H1 (cell line): ENCODE data around the gene MYLK. TPM values are rescaled to one million over a fixed set of nuclear protein-coding genes. Genes with fewer than 3 reads are reported as not detected.
A peak's percentile ranks its signal among the peaks of the same experiment; 100 is the strongest.

Experiments
- CTCF ChIA-PET: fragments of 300-600 bp; sonication (Branson Sonifier 250); formaldehyde crosslinking; loops from one replicate; lab custom pipeline; 2021; ENCODE audit not compliant: partially characterized antibody; lab: Charles Lee
- POLR2A ChIA-PET: fragments of 300-600 bp; sonication (Branson Sonifier 250); formaldehyde crosslinking; loops from one replicate; lab custom pipeline; 2021; ENCODE audit warnings: inconsistent platforms; ENCODE audit not compliant: partially characterized antibody; lab: Charles Lee
- DNase-seq, 2 experiments: peaks; one replicate each; pipeline versions ENCODE4 v3.0.0 to v3.0.0-alpha.2; 2010 to 2022; ENCODE audit warnings: low spot score in 2 of 2, low read depth in 1 of 2, mixed read lengths in 1 of 2
- FAIRE-seq: peaks from 2 replicates; lab custom pipeline; 2011; peaks lifted over from hg19 to GRCh38; lab: Jason Lieb, UNC
- H2AFZ ChIP-seq: 2 replicates; pipeline ENCODE4 v1.8.1; 2012; ENCODE audit warnings: low read length, inconsistent platforms
- H2AK5ac ChIP-seq: 2 replicates; pipeline ENCODE4 v1.6.1; 2013; ENCODE audit warnings: low read depth, low read length
- H2BK120ac ChIP-seq: replicated peaks from 2 replicates; pipeline ENCODE3; 2013; ENCODE audit warnings: low read depth, low read length, inconsistent platforms
- H2BK12ac ChIP-seq: 2 replicates; pipeline ENCODE4 v1.6.1; 2013; ENCODE audit warnings: low read depth, low read length
- H2BK15ac ChIP-seq: 2 replicates; pipeline ENCODE4 v1.6.1; 2013; ENCODE audit warnings: low read length
- H2BK20ac ChIP-seq: 2 replicates; pipeline ENCODE4 v1.6.1; 2013; ENCODE audit warnings: low read length
- H2BK5ac ChIP-seq: 2 replicates; pipeline ENCODE4 v1.6.1; 2013; ENCODE audit warnings: low read depth, low read length
- H3K14ac ChIP-seq: 2 replicates; pipeline ENCODE4 v1.6.1; 2013; ENCODE audit warnings: inconsistent platforms; ENCODE audit not compliant: insufficient read length
- H3K18ac ChIP-seq: 2 replicates; pipeline ENCODE4 v1.6.1; 2013; ENCODE audit warnings: low read length; ENCODE audit errors: extremely low read depth
- H3K23ac ChIP-seq: 2 replicates; pipeline ENCODE4 v1.6.1; 2013; ENCODE audit warnings: inconsistent platforms; ENCODE audit not compliant: insufficient read length
- H3K23me2 ChIP-seq: 2 replicates; pipeline ENCODE4 v1.6.1; 2013; ENCODE audit warnings: low read depth, low read length
- H3K27ac ChIP-seq: 2 replicates; pipeline ENCODE4 v1.6.1; 2011; ENCODE audit warnings: low read depth, low read length, inconsistent platforms
- H3K27me3 ChIP-seq, 4 experiments: replicated peaks in 1 of 4; 1 replicate in 1 of 4; 2 replicates in 3 of 4; pipeline versions ENCODE4 v1.6.1 to v1.8.1; 2011 to 2013; ENCODE audit warnings: low read length in 3 of 4, mild to moderate bottlenecking in 3 of 4, inconsistent platforms in 2 of 4, mixed read lengths in 2 of 4, moderate library complexity in 1 of 4; ENCODE audit not compliant: control insufficient read depth in 3 of 4, insufficient read depth in 3 of 4; ENCODE audit errors: extremely low read depth in 1 of 4
- H3K36me3 ChIP-seq, 4 experiments: 2 replicates each; pipeline versions ENCODE4 v1.6.1 to v1.8.1; 2011 to 2013; ENCODE audit warnings: mild to moderate bottlenecking in 4 of 4, low read length in 3 of 4, moderate library complexity in 2 of 4, control low read depth in 1 of 4, inconsistent platforms in 1 of 4; ENCODE audit not compliant: insufficient read depth in 4 of 4, control insufficient read depth in 2 of 4
- H3K4ac ChIP-seq: replicated peaks from 2 replicates; pipeline ENCODE3; 2013; ENCODE audit warnings: low read length, low read depth, mixed read lengths, inconsistent platforms; ENCODE audit not compliant: insufficient read length
- H3K4me1 ChIP-seq, 4 experiments: replicated peaks in 1 of 4; 1 replicate in 1 of 4; 2 replicates in 3 of 4; pipeline versions ENCODE4 v1.6.1 to v1.8.1; 2011 to 2013; ENCODE audit warnings: low read length in 3 of 4, inconsistent platforms in 2 of 4, mixed read lengths in 1 of 4; ENCODE audit not compliant: insufficient read depth in 4 of 4, control insufficient read depth in 3 of 4
- H3K4me2 ChIP-seq, 2 experiments: 2 replicates each; pipeline versions ENCODE4 v1.6.1 to v1.8.1; 2011 to 2013; ENCODE audit warnings: low read depth in 2 of 2, low read length in 2 of 2, control low read depth in 1 of 2, inconsistent platforms in 1 of 2, mild to moderate bottlenecking in 1 of 2; ENCODE audit not compliant: insufficient read depth in 1 of 2
- H3K4me3 ChIP-seq, 4 experiments: fragments of 200-600, 300-600 bp in 1 of 4; sonication (generic), shearing (Covaris generic), sonication (Bioruptor Twin) in 1 of 4; 2 replicates each; pipeline versions ENCODE4 v1.5.1 to v1.8.1; 2011 to 2016; ENCODE audit warnings: low read length in 4 of 4, low read depth in 3 of 4, control low read depth in 2 of 4, inconsistent platforms in 2 of 4, mild to moderate bottlenecking in 2 of 4, mixed read lengths in 1 of 4, moderate library complexity in 1 of 4; ENCODE audit not compliant: insufficient read depth in 2 of 4; ENCODE audit errors: extremely low read depth in 1 of 4
- H3K56ac ChIP-seq: replicated peaks from 2 replicates; pipeline ENCODE3; 2013; ENCODE audit warnings: low read depth, mild to moderate bottlenecking, mixed read lengths, low read length, inconsistent platforms; ENCODE audit not compliant: insufficient read length
- H3K79me1 ChIP-seq: 2 replicates; pipeline ENCODE4 v1.6.1; 2013; ENCODE audit warnings: low read depth, low read length, control low read depth
- H3K79me2 ChIP-seq, 2 experiments: 2 replicates each; pipeline versions ENCODE4 v1.6.1 to v1.8.1; 2012 to 2013; ENCODE audit warnings: low read length in 2 of 2, mild to moderate bottlenecking in 2 of 2, inconsistent platforms in 1 of 2; ENCODE audit not compliant: insufficient read depth in 2 of 2, control insufficient read depth in 1 of 2
- H3K9ac ChIP-seq, 4 experiments: replicated peaks in 1 of 4; 1 replicate in 1 of 4; 2 replicates in 3 of 4; pipeline versions ENCODE4 v1.6.1 to v1.8.1; 2011 to 2013; ENCODE audit warnings: low read depth in 3 of 4, low read length in 3 of 4, control low read depth in 2 of 4, mild to moderate bottlenecking in 2 of 4, moderate library complexity in 2 of 4, inconsistent platforms in 1 of 4; ENCODE audit errors: extremely low read depth in 1 of 4
- H3K9me3 ChIP-seq, 2 experiments: 2 replicates each; pipeline versions ENCODE4 v1.6.1 to v1.8.1; 2012 to 2013; ENCODE audit warnings: mild to moderate bottlenecking in 2 of 2, moderate library complexity in 2 of 2, control low read depth in 1 of 2, inconsistent platforms in 1 of 2, low read depth in 1 of 2, low read length in 1 of 2, mixed read lengths in 1 of 2; ENCODE audit not compliant: insufficient read depth in 2 of 2
- H4K20me1 ChIP-seq, 2 experiments: replicated peaks in 1 of 2; 2 replicates each; pipeline versions ENCODE3 to v1.8.1; 2011 to 2013; ENCODE audit warnings: inconsistent platforms in 2 of 2, low read length in 2 of 2, mild to moderate bottlenecking in 1 of 2; ENCODE audit not compliant: insufficient read depth in 2 of 2, control insufficient read depth in 1 of 2
- H4K5ac ChIP-seq: 2 replicates; pipeline ENCODE4 v1.6.1; 2013; ENCODE audit warnings: low read length, low read depth, mixed read lengths, inconsistent platforms; ENCODE audit not compliant: insufficient read length
- H4K8ac ChIP-seq: 2 replicates; pipeline ENCODE4 v1.8.0; 2013; ENCODE audit warnings: mild to moderate bottlenecking, moderate library complexity, low read length, inconsistent platforms; ENCODE audit not compliant: insufficient read depth; ENCODE audit errors: extremely low read depth
- H4K91ac ChIP-seq: replicated peaks from 2 replicates; pipeline ENCODE3; 2013; ENCODE audit warnings: low read length, mixed read lengths, inconsistent platforms; ENCODE audit not compliant: insufficient read length
- CEBPB ChIP-seq: IDR thresholded peaks from 2 replicates; pipeline ENCODE4 v1.6.1; 2012; ENCODE audit warnings: low read depth, low read length
- GABPA ChIP-seq: IDR thresholded peaks from 2 replicates; pipeline ENCODE4 v1.6.1; 2011; ENCODE audit warnings: mild to moderate bottlenecking, low read length, moderate library complexity, borderline replicate concordance; ENCODE audit not compliant: insufficient read depth
- KDM1A ChIP-seq: fragments of 200-600, 300-600 bp; sonication (generic); IDR thresholded peaks from 2 replicates; pipeline ENCODE4 v1.7.1; 2016; ENCODE audit warnings: mild to moderate bottlenecking, low read length, borderline replicate concordance
- POLR2A ChIP-seq, 2 experiments: IDR thresholded peaks; 1 replicate in 1 of 2; 2 replicates in 1 of 2; pipeline ENCODE4 v1.6.1; 2011; ENCODE audit warnings: low read depth in 2 of 2, low read length in 2 of 2, mild to moderate bottlenecking in 2 of 2; ENCODE audit errors: control extremely low read depth in 1 of 2
- POLR2AphosphoS5 ChIP-seq: IDR thresholded peaks from 2 replicates; pipeline ENCODE4 v1.6.1; 2011; ENCODE audit warnings: low read depth, low read length
- SIN3A ChIP-seq, 2 experiments: IDR thresholded peaks in 1 of 2; conservative IDR thresholded peaks in 1 of 2; 2 replicates each; pipeline ENCODE4 v1.6.1; 2011 to 2012; ENCODE audit warnings: low read length in 2 of 2, improper control_type of control experiment in 1 of 2, low read depth in 1 of 2, mild to moderate bottlenecking in 1 of 2
- SRF ChIP-seq: IDR thresholded peaks from 2 replicates; pipeline ENCODE4 v1.6.1; 2011; ENCODE audit warnings: mild to moderate bottlenecking, low read depth, low read length, moderate library complexity
- TAF7 ChIP-seq: optimal IDR thresholded peaks from 2 replicates; pipeline ENCODE3; 2011; ENCODE audit warnings: low read depth, mild to moderate bottlenecking, inconsistent platforms, low read length, moderate library complexity, borderline replicate concordance
- TBP ChIP-seq: IDR thresholded peaks from 2 replicates; pipeline ENCODE4 v1.6.1; 2011; ENCODE audit warnings: low read depth, low read length, improper control_type of control experiment
- WGBS, 2 experiments: shearing (Covaris generic) in 1 of 2; methylation state at CpG; one replicate each; pipeline versions ENCODE4 v1.1.6 to v1.1.7; 2013 to 2015; ENCODE audit warnings: low lambda C conversion rate in 2 of 2, mixed read lengths in 2 of 2, inconsistent platforms in 1 of 2, low coverage in 1 of 2, missing lambda C conversion rate in 1 of 2; ENCODE audit not compliant: insufficient replicate concordance in 2 of 2, insufficient coverage in 1 of 2, insufficient read length in 1 of 2; ENCODE audit errors: extremely low coverage in 1 of 2, missing lambda C conversion rate in 1 of 2; 5-methylcytosine and 5-hydroxymethylcytosine counted together
- polyA plus RNA-seq, 7 experiments: library from polyadenylated mRNA; depleted of rRNA in 3 of 7; stranded (reverse) in 5 of 7; unstranded in 2 of 7; fragments of >200 nt in 5 of 7; fragments of 200-250 nt in 2 of 7; gene quantifications; 1 replicate in 5 of 7; 2 replicates in 1 of 7; 4 replicates in 1 of 7; pipeline versions ENCODE4 v1.2.1 to v1.2.3, GENCODE V29; 2011 to 2013; ENCODE audit warnings: missing spikeins in 2 of 7, mixed read lengths in 2 of 7
- total RNA-seq: library from RNA; stranded (reverse); fragmentation: NEBNext Ultra II Directional; extraction: Animal tissue kit (Norgen Biotek cat#: 25700); gene quantifications from 2 replicates; pipeline ENCODE4 v1.2.1, GENCODE V29; 2021
- TF ChIP-seq, protein P1 (sequence below): IDR thresholded peaks from 2 replicates; pipeline ENCODE4 v1.6.1; 2012; ENCODE audit warnings: inconsistent platforms

MYLK gene
- total and polyA plus RNA-seq, 2 of the 8 experiments (the other 6 are each of a cell fraction or from before 2014, with no cell fraction given), result 11.6 to 21.3 TPM

DNA sequence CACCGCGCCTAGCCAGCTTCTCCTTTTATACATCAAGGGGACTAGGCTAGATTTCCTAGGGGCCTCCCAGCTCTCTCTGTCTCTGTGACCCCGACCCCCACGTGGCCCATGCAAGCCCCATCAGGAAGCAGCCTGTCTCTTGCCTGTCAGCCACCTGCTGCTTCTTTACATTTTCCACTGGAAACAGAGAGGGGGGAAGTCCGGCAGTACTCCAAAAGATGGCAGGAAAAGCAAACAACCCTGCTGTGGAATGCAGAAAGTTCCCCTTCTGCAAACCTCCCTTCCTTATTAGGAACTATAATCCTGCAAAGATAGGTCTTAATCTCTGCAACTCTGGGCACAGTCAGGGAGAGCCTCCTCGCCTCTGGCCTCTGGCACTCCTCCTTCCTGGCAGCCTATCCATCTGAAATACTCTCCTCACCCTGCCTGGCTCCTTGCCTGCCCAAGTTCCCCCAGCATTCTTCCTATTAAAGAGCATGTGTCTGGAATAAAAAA is 251.9 kb downstream of the MYLK start:
- CTCF ChIA-PET, result interaction anchor here (0.8 to 5.1 kb wide), 3 partner anchors 9 to 91 kb away, joined by 3 to 50 read pairs (median 5); no protein-coding TSS in a partner anchor
- POLR2A ChIA-PET, result interaction anchor here (0.7 to 1.9 kb wide), 4 partner anchors 12 to 47 kb away, joined by 3 to 6 read pairs (median 4); no protein-coding TSS in a partner anchor
- Histone ChIP-seq H3K36me3 (no peaks in the 10 kb centered on the region), H3K56ac (no peak overlapping the region), H3K18ac (no peak overlapping the region; the same call in 1 of the 2 replicates), H3K23ac (no peak overlapping the region), H2AFZ (no peak overlapping the region), H3K79me2 (no peaks in the 10 kb centered on the region), H3K4me3 (no peak overlapping the region), H3K27me3 (no peaks in the 10 kb centered on the region), H4K5ac (no peak overlapping the region), H3K4me1 (peaks cover 3 to 25% (median 15%) of the 10 kb centered on the region in 4 experiments), H3K23me2 (0 out of 2 replicates have a peak, but pooled peaks cover 2% of the 10 kb centered on the region), H2AK5ac (no peak overlapping the region), H3K14ac (no peak overlapping the region), H3K4me2 (peak overlapping the region in 1 of 2 experiments; percentile 44; a peak in 2 of 4 replicates), H3K9ac (no peak overlapping the region), H3K79me1 (no peaks in the 10 kb centered on the region; the same call in 1 of the 2 replicates), H2BK120ac (no peak overlapping the region), H4K8ac (no peak overlapping the region), H2BK20ac (no peak overlapping the region), H2BK15ac (peak overlapping the region; percentile 61; the same call in 1 of the 2 replicates), H3K9me3 (no peaks in the 10 kb centered on the region), H2BK12ac (0 out of 2 replicates have a peak overlapping the region, but pooled peaks have one; percentile 9), H3K4ac (no peak overlapping the region), H2BK5ac (no peak overlapping the region), H4K91ac (no peak overlapping the region), H4K20me1 (no peaks in the 10 kb centered on the region), H3K27ac (no peak overlapping the region)
- 54% methylated on average over 6 of the region's 6 CpGs; no CpG with 5 or more reads in 1 of the 2 experiments for WGBS, 2 experiments
- FAIRE-seq (no peak), DNase-seq (no peak)
- TF ChIP-seq TAF7, result peak; percentile 46
- no peak for TF ChIP-seq GABPA
- TF ChIP-seq SIN3A (conservative IDR thresholded peaks at IDR 0.05 in 1 of 2, IDR thresholded peaks at IDR 0.05 in 1 of 2; ENCODE audit: low read depth in 1 of 2, low read length in 2 of 2), result peak in 1 of 2 experiments; percentile 61; a peak in 1 of 4 replicates
- TF ChIP-seq, protein P1, sequence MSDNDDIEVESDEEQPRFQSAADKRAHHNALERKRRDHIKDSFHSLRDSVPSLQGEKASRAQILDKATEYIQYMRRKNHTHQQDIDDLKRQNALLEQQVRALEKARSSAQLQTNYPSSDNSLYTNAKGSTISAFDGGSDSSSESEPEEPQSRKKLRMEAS, result peak; percentile 58
- peak; percentile 41; the same call in 1 of the 2 replicates for TF ChIP-seq POLR2AphosphoS5
- no peak for TF ChIP-seq TBP
- TF ChIP-seq CEBPB, result no peak
- TF ChIP-seq KDM1A, result no peak
- 0 out of 2 replicates have a peak, but pooled peaks have one; percentile 25 for TF ChIP-seq SRF
- 0 out of 3 replicates have a peak, but pooled peaks of 1 of the 2 experiments have one; percentile 40 for TF ChIP-seq POLR2A (IDR thresholded peaks at IDR 0.05; ENCODE audit: control extremely low read depth in 1 of 2, low read depth in 2 of 2, low read length in 2 of 2)
